Upper lobe of right lung (tissue), 1 donor: Measurements from ENCODE around the gene FRG1. TPM values are rescaled to one million over a fixed set of nuclear protein-coding genes. Genes with fewer than 3 reads are reported as not detected.
"Not testable (repeated sequence)": the region's sequence is repeated elsewhere in the genome, so short reads cannot be mapped to it uniquely, and the experiment has no call there.

ENCODE experiments used
- ATAC-seq: fragments of 200-7000 bp; cut with Tn5 transposase; one replicate; pipeline ENCODE4 v1.9.1; 2020; ENCODE audit warnings: mild to moderate bottlenecking, moderate library complexity
- DNase-seq: peaks from one replicate; pipeline ENCODE4 v3.0.0-alpha.2; 2020
- H3K27ac ChIP-seq: fragments of 200-600 bp; one replicate; pipeline ENCODE4 v1.8.0; 2022
- H3K27me3 ChIP-seq: fragments of 200-600 bp; one replicate; pipeline ENCODE4 v1.8.0; 2022; ENCODE audit warnings: mild to moderate bottlenecking
- H3K36me3 ChIP-seq: fragments of 200-600 bp; one replicate; pipeline ENCODE4 v1.8.0; 2022
- H3K4me1 ChIP-seq: fragments of 200-600 bp; one replicate; pipeline ENCODE4 v1.8.0; 2022
- H3K4me3 ChIP-seq: fragments of 200-600 bp; one replicate; pipeline ENCODE4 v1.8.0; 2022; ENCODE audit warnings: mild to moderate bottlenecking
- H3K9me3 ChIP-seq: fragments of 200-600 bp; one replicate; pipeline ENCODE4 v1.8.0; 2022
- CTCF ChIP-seq: fragments of 200-600 bp; IDR thresholded peaks from one replicate; pipeline ENCODE4 v1.8.0; 2022; ENCODE audit warnings: antibody characterized with exemption
- intact Hi-C: fragments of 100-400 bp; cut with DNase I; formaldehyde crosslinking; loops from one replicate; pipeline ENCODE4 v1.11.0; 2022
- total RNA-seq: library from RNA; stranded (reverse); fragmentation: NEBNext Ultra II Directional; extraction: Animal tissue kit (Norgen Biotek cat#: 25700); gene quantifications from one replicate; pipeline ENCODE4 v1.2.1, GENCODE V29; 2021
- donor health status: DM: no; HTN: yes; CAD: no; lungs with severe emphysema.

Gene FRG1
- total RNA-seq, 1 donor from 2014 or later: 38.2 TPM

- Histone ChIP-seq H3K4me1 (no peaks in the 10 kb centered on the region), H3K27ac (no peak overlapping the region), H3K9me3 (peaks cover 13% of the 10 kb centered on the region), H3K36me3 (no peaks in the 10 kb centered on the region), H3K27me3 (no peaks in the 10 kb centered on the region), H3K4me3 (no peak overlapping the region)
- no peak for TF ChIP-seq CTCF
- ATAC-seq (no peak), DNase-seq (no peak)
- intact Hi-C loops: no loop called here
Observed at GRCh38 chr4:189917161-189917891, 23.3 kb upstream of the FRG1 start.

GRCh38 chr4:189921058-189921457, 19.6 kb upstream of the FRG1 start:
- no peak for ATAC-seq
- no peaks in the 10 kb centered on the region for H3K27me3 ChIP-seq
- TF ChIP-seq CTCF: no peak

GRCh38 chr4:189926742-189927141, 13.9 kb upstream of the FRG1 start:
- H3K36me3 ChIP-seq, H3K4me1 ChIP-seq, H3K27ac ChIP-seq, H3K9me3 ChIP-seq, ATAC-seq, DNase-seq, intact Hi-C loops, H3K4me3 ChIP-seq, H3K27me3 ChIP-seq: not testable (repeated sequence)

More at GRCh38 chr4:189921058-189921457, 19.6 kb upstream of the FRG1 start:
- intact Hi-C loops: no loop called here
- H3K9me3 ChIP-seq: peaks cover 13% of the 10 kb centered on the region
- H3K4me3 ChIP-seq: no peak overlapping the region
- no peak overlapping the region for H3K27ac ChIP-seq
- no peak for DNase-seq
- no peaks in the 10 kb centered on the region for H3K4me1 ChIP-seq
- H3K36me3 ChIP-seq: no peaks in the 10 kb centered on the region

GRCh38 chr4:189941005-189941450, 356 bp downstream of the FRG1 start:
- TF ChIP-seq CTCF: no peak
- peak overlapping the region; percentile 93 for H3K27ac ChIP-seq
- ATAC-seq (no peak), DNase-seq (no peak)
- no peaks in the 10 kb centered on the region for H3K36me3 ChIP-seq
- H3K4me1 ChIP-seq: peaks cover 12% of the 10 kb centered on the region
- no peaks in the 10 kb centered on the region for H3K9me3 ChIP-seq
- H3K4me3 ChIP-seq: peak overlapping the region; percentile 91
- no peaks in the 10 kb centered on the region for H3K27me3 ChIP-seq
- intact Hi-C loops: no loop called here

GRCh38 chr4:189942412-189942811, 1.7 kb downstream of the FRG1 start:
- H3K27ac ChIP-seq, H3K27me3 ChIP-seq, ATAC-seq, H3K9me3 ChIP-seq, H3K4me3 ChIP-seq, intact Hi-C loops, DNase-seq, H3K36me3 ChIP-seq: not testable (repeated sequence)
- peaks cover 12% of the 10 kb centered on the region for H3K4me1 ChIP-seq

- H3K27ac ChIP-seq, H3K9me3 ChIP-seq, H3K4me3 ChIP-seq, DNase-seq, intact Hi-C loops, H3K36me3 ChIP-seq, ATAC-seq, H3K27me3 ChIP-seq: not testable (repeated sequence)
- peaks cover 12% of the 10 kb centered on the region for H3K4me1 ChIP-seq
Observed at GRCh38 chr4:189944077-189944476, 3.4 kb downstream of the FRG1 start.

GRCh38 chr4:189946906-189947305, 6.2 kb downstream of the FRG1 start:
- H3K27me3 ChIP-seq, ATAC-seq, H3K4me3 ChIP-seq, H3K27ac ChIP-seq, DNase-seq, H3K36me3 ChIP-seq, H3K4me1 ChIP-seq, intact Hi-C loops, H3K9me3 ChIP-seq: not testable (repeated sequence)

- intact Hi-C loops, ATAC-seq: not testable (repeated sequence)
- peaks cover 23% of the 10 kb centered on the region for H3K36me3 ChIP-seq
Observed at GRCh38 chr4:189948486-189948885, 7.8 kb downstream of the FRG1 start.

GRCh38 chr4:189969291-189969690, 28.6 kb downstream of the FRG1 start:
- intact Hi-C loops, DNase-seq: not testable (repeated sequence)

More at GRCh38 chr4:189948486-189948885, 7.8 kb downstream of the FRG1 start:
- not testable (repeated sequence) for H3K27ac ChIP-seq, DNase-seq, H3K27me3 ChIP-seq, H3K4me1 ChIP-seq, H3K9me3 ChIP-seq, H3K4me3 ChIP-seq

More at GRCh38 chr4:189969291-189969690, 28.6 kb downstream of the FRG1 start:
- not testable (repeated sequence) for H3K4me3 ChIP-seq, H3K9me3 ChIP-seq, H3K27me3 ChIP-seq, H3K36me3 ChIP-seq, ATAC-seq, H3K4me1 ChIP-seq, H3K27ac ChIP-seq
